ENCODE measurements around the gene SRSF1. TPM values are rescaled to one million over a fixed set of nuclear protein-coding genes. Genes with fewer than 3 reads are reported as not detected.

SRSF1 gene
- total RNA-seq = 100 to 1,000 TPM; 116 to 429 (median 147) TPM

- Histone ChIP-seq H3K27ac (peak within 1 kb of the TSS; percentile 94 to 99), H3K27me3 (no peaks in the 10 kb centered on the region), H3K4me1 (peaks cover 9 to 22% of the 10 kb centered on the region in 2 donors), H3K9me3 (no peaks in the 10 kb centered on the region), H3K4me3 (peak within 1 kb of the TSS; percentile 73 to 98), H3K36me3 (no peaks in the 10 kb centered on the region)
- intact Hi-C loops (cut with DNase I; ENCODE audit: low total_unique reads) = no loop called here
- DNase-seq = peak; percentile 98
- TF ChIP-seq, protein P1, sequence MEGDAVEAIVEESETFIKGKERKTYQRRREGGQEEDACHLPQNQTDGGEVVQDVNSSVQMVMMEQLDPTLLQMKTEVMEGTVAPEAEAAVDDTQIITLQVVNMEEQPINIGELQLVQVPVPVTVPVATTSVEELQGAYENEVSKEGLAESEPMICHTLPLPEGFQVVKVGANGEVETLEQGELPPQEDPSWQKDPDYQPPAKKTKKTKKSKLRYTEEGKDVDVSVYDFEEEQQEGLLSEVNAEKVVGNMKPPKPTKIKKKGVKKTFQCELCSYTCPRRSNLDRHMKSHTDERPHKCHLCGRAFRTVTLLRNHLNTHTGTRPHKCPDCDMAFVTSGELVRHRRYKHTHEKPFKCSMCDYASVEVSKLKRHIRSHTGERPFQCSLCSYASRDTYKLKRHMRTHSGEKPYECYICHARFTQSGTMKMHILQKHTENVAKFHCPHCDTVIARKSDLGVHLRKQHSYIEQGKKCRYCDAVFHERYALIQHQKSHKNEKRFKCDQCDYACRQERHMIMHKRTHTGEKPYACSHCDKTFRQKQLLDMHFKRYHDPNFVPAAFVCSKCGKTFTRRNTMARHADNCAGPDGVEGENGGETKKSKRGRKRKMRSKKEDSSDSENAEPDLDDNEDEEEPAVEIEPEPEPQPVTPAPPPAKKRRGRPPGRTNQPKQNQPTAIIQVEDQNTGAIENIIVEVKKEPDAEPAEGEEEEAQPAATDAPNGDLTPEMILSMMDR (IDR thresholded peaks at IDR 0.05) = no peak
- peak; percentile 89 to 96 for TF ChIP-seq POLR2A (IDR thresholded peaks at IDR 0.05)
These were observed at the start of gene SRSF1 for GRCh38 chr17:58006924-58007780. Gene SRSF1 (minus strand): TSS chr17:58007246. CDS start chr17:58007137, 109 bp downstream.

GRCh38 chr17:58056476-58056875, 49.4 kb upstream of the SRSF1 start:
- DNase-seq = no peak
- no peaks in the 10 kb centered on the region for H3K4me1 ChIP-seq
- TF ChIP-seq POLR2A (IDR thresholded peaks at IDR 0.05) = no peak
- TF ChIP-seq, protein P1 (IDR thresholded peaks at IDR 0.05) = no peak
- no peaks in the 10 kb centered on the region for H3K9me3 ChIP-seq
- H3K27ac ChIP-seq = no peak overlapping the region
- intact Hi-C loops (cut with DNase I; ENCODE audit: low total_unique reads) = no loop called here
- no peaks in the 10 kb centered on the region for H3K27me3 ChIP-seq
- H3K4me3 ChIP-seq = no peak overlapping the region
- no peaks in the 10 kb centered on the region for H3K36me3 ChIP-seq

GRCh38 chr17:58054641-58055040, 47.6 kb upstream of the SRSF1 start:
- no peak overlapping the region for H3K4me3 ChIP-seq
- no peaks in the 10 kb centered on the region for H3K4me1 ChIP-seq
- TF ChIP-seq POLR2A (IDR thresholded peaks at IDR 0.05) = no peak
- TF ChIP-seq, protein P1 (IDR thresholded peaks at IDR 0.05) = no peak
- H3K27ac ChIP-seq = no peak overlapping the region
- H3K36me3 ChIP-seq = no peaks in the 10 kb centered on the region
- no peaks in the 10 kb centered on the region for H3K27me3 ChIP-seq
- no peak for DNase-seq
- H3K9me3 ChIP-seq = no peaks in the 10 kb centered on the region
- intact Hi-C loops (cut with DNase I; ENCODE audit: low total_unique reads) = no loop called here

GRCh38 chr17:58052945-58053715, 46.1 kb upstream of the SRSF1 start:
- no peak for DNase-seq
- Histone ChIP-seq H3K9me3 (no peaks in the 10 kb centered on the region), H3K36me3 (no peaks in the 10 kb centered on the region), H3K4me3 (no peak overlapping the region), H3K4me1 (no peaks in the 10 kb centered on the region), H3K27me3 (no peaks in the 10 kb centered on the region), H3K27ac (no peak overlapping the region)
- TF ChIP-seq, protein P1 (IDR thresholded peaks at IDR 0.05) = no peak
- no peak for TF ChIP-seq POLR2A (IDR thresholded peaks at IDR 0.05)
- intact Hi-C loops (cut with DNase I; ENCODE audit: low total_unique reads) = no loop called here

- H3K4me1 ChIP-seq = no peaks in the 10 kb centered on the region
These were observed 45.4 kb upstream of the SRSF1 start for GRCh38 chr17:58052407-58052806.

More at GRCh38 chr17:58052407-58052806, 45.4 kb upstream of the SRSF1 start:
- Histone ChIP-seq H3K36me3 (no peaks in the 10 kb centered on the region), H3K9me3 (no peaks in the 10 kb centered on the region), H3K27ac (no peak overlapping the region), H3K4me3 (no peak overlapping the region), H3K27me3 (no peaks in the 10 kb centered on the region)
- no peak for DNase-seq
- no peak for TF ChIP-seq POLR2A (IDR thresholded peaks at IDR 0.05)
- TF ChIP-seq, protein P1 (IDR thresholded peaks at IDR 0.05) = no peak
- intact Hi-C loops (cut with DNase I; ENCODE audit: low total_unique reads) = no loop called here
